ENCODE measurements around the gene ERGIC3. TPM values are rescaled to one million over a fixed set of nuclear protein-coding genes. Genes with fewer than 3 reads are reported as not detected.

ERGIC3 gene
- total and polyA plus RNA-seq, 10 of the 15 experiments (the other 5 are each of a cell fraction or from before 2014, with no cell fraction given): 90.4 to 210 (median 139) TPM

DNA sequence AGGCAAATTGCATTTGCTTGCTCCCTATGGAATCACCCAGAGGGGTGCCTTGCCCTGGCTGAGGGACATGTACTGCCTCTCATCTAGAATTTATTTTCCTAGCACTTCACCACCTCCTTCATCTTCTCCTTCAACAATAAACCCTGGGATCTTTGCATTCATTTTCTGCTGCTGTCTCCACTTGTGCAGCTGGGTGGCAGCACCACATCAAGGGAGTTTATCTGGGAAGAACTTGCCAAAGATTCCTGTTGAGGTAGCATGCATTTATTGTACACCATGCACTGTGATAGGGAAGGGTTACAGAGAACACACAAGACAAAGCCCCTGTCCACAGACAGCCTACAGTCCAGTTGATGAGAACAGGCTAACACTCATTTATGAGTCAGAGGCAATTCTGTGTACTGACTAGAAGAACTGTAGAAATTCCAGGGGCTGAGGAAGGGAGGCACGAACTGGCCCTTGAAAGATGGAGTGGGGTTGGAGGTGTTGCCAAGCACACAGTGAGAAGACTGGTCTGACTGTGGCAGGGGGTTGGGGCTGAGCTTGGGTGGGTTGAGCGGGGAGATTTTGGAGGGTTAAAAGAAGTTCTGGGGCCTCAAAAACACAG lies 30.0 kb upstream of the ERGIC3 start (continued):
- TF ChIP-seq, protein P1, sequence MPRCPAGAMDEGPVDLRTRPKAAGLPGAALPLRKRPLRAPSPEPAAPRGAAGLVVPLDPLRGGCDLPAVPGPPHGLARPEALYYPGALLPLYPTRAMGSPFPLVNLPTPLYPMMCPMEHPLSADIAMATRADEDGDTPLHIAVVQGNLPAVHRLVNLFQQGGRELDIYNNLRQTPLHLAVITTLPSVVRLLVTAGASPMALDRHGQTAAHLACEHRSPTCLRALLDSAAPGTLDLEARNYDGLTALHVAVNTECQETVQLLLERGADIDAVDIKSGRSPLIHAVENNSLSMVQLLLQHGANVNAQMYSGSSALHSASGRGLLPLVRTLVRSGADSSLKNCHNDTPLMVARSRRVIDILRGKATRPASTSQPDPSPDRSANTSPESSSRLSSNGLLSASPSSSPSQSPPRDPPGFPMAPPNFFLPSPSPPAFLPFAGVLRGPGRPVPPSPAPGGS (IDR thresholded peaks at IDR 0.05; ENCODE audit: borderline replicate concordance, insufficient read depth, low read depth, low read length, poor library complexity, severe bottlenecking): no peak
- no peak for TF ChIP-seq RB1 (IDR thresholded peaks at IDR 0.05; ENCODE audit: borderline replicate concordance)
- TF ChIP-seq BHLHE40 (IDR thresholded peaks at IDR 0.05; ENCODE audit: borderline replicate concordance in 1 of 2, low read depth in 2 of 2, low read length in 1 of 2): no peak
- TF ChIP-seq, protein P2, sequence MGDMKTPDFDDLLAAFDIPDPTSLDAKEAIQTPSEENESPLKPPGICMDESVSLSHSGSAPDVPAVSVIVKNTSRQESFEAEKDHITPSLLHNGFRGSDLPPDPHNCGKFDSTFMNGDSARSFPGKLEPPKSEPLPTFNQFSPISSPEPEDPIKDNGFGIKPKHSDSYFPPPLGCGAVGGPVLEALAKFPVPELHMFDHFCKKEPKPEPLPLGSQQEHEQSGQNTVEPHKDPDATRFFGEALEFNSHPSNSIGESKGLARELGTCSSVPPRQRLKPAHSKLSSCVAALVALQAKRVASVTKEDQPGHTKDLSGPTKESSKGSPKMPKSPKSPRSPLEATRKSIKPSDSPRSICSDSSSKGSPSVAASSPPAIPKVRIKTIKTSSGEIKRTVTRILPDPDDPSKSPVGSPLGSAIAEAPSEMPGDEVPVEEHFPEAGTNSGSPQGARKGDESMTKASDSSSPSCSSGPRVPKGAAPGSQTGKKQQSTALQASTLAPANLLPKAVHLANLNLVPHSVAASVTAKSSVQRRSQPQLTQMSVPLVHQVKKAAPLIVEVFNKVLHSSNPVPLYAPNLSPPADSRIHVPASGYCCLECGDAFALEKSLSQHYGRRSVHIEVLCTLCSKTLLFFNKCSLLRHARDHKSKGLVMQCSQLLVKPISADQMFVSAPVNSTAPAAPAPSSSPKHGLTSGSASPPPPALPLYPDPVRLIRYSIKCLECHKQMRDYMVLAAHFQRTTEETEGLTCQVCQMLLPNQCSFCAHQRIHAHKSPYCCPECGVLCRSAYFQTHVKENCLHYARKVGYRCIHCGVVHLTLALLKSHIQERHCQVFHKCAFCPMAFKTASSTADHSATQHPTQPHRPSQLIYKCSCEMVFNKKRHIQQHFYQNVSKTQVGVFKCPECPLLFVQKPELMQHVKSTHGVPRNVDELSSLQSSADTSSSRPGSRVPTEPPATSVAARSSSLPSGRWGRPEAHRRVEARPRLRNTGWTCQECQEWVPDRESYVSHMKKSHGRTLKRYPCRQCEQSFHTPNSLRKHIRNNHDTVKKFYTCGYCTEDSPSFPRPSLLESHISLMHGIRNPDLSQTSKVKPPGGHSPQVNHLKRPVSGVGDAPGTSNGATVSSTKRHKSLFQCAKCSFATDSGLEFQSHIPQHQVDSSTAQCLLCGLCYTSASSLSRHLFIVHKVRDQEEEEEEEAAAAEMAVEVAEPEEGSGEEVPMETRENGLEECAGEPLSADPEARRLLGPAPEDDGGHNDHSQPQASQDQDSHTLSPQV (IDR thresholded peaks at IDR 0.05): no peak
- TF ChIP-seq, protein P3, sequence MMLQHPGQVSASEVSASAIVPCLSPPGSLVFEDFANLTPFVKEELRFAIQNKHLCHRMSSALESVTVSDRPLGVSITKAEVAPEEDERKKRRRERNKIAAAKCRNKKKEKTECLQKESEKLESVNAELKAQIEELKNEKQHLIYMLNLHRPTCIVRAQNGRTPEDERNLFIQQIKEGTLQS (IDR thresholded peaks at IDR 0.05; ENCODE audit: borderline replicate concordance, extremely low read depth, low read depth, low read length): no peak
- peak; percentile 63 for TF ChIP-seq RAD21 (IDR thresholded peaks at IDR 0.05; ENCODE audit: insufficient read depth, low read depth, low read length)
- no peak for TF ChIP-seq RFX5 (IDR thresholded peaks at IDR 0.05; ENCODE audit: low read depth, low read length)
- TF ChIP-seq SMC3 (IDR thresholded peaks at IDR 0.05; ENCODE audit: borderline replicate concordance, low read length): peak; percentile 29; the same call in 1 of the 2 replicates

Measured in GM12878 (cell line).